GM21528 (cell line): ENCODE results near the gene DSC3.
"Not testable (repeated sequence)": the region's sequence is repeated elsewhere in the genome, so short reads cannot be mapped to it uniquely, and the experiment has no call there.

Source experiments
- ATAC-seq: cut with Tn5 transposase; IDR thresholded peaks from one replicate; pipeline ENCODE4 v1.9.1; 2021; ENCODE audit warnings: mild to moderate bottlenecking, moderate library complexity; ENCODE audit not compliant: unreplicated experiment, low FRiP score

Gene DSC3

DNA sequence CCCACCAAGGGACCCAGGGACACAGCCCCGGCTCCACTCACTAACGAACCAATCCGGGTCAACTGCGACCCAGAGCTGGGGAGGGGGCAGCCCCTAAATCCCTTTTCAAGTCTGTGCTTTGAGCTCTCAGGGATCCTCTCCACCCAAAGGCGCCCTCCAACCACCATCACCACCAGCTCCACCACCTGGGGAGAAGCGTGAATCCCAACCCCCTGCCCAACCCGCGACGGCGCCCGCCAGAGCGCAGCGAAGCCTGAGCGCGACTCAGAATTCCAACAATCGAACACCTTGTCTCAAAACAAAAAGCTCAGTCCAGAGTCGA is 497 bp downstream of the DSC3 start:
- ATAC-seq, result no peak

DNA sequence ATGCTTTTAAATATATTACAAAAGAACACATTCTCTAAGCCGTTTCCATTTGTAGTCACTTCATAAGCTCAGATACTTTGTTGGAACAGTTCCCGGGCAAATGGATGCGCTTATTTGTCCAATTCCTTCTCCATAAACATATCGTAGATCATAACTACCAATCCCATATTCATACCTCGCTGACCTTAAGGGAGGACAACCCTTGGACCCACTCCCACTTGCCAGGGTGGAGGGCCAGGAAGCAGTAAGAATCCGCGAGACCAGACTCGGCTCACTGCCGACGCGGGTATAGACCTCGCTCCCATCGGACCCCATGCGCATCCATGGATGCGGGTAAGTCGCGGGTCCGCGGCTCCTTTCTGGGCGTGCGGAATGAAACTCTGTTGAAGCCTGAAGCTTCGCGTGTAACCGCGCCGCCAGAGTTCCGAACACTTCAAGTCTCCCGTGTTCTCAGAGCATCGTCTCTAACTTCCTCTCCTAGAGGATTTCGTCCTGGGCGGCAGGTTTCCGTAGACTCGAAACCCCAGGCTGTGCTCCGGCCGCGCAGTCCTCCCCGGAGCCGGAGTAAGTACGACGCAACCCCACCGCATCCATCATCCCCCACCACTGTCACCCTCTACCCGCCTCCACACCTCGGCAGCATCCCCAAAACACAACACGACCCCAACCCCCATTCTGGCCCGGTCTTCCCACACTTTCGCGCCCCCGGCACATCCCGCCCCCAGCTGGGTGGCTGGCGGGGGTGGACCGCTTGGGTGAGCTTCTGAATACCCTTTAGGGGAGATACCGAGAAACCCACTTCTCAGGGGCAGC is 1.1 kb downstream of the DSC3 start:
- ATAC-seq, result no peak

DNA sequence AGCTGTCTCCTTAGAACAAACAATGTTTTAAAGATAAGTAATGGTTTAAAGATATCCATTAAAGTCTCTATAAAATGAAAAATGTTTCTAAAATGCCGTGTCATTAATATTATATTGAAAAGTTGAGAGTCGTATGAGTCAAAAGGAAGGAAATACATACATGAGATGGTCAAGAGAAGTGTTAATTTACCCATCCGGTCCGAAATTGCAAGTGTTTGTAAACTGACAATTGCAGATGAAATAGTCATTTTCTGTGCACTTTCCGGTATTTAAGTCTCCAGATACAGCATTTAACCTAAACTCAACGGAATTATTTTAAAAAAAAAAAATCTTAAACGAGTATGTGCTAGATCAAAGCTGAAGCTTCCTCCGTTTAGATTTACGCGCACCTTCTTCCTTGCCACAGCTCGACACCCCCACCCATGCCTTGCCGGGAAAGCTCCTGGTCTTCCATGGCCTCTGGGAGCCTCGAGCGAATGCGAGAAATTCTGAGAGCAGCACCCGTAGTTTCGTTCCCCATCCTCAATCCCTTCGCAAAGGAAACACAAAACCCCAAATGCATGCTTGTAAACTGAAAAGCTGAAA is 1.8 kb downstream of the DSC3 start:
- no peak for ATAC-seq

DNA sequence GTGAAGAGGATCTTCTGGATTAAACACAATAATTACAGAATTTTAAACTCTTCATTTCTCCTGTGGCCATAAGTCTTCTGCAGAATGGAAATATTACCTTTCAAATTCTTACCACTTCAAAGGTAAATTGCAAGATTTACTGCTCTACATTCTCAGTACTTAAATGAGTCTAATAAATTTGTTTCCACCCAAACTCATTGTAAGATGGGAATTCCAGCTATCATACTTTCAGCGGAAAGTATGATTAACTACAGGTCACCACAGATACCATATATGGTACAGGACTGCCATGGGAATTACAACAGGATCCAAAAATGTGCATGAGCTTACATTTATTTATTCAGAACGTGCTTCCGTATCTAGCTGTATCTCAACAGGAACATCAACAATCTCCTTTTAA is 3.1 kb downstream of the DSC3 start:
- no peak for ATAC-seq

DNA sequence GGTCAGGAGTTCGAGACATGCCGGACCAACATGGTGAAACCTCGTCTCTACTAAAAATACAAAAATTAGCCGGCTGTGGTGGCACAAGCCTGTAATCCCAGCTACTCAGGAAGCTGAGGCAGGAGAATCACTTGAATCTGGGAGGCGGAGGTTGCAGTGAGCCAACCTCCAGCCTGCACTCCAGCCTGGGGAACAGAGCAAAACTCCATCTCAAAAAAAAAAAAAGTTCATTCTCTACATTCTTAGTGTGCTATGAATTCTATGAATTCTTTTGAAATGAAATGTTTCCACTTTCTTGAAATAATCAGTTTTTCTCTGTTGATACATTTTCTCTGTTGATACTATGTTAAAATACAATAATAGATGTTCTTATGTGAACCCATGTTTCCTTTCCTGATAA is 4.9 kb downstream of the DSC3 start:
- ATAC-seq, result not testable (repeated sequence)

DNA sequence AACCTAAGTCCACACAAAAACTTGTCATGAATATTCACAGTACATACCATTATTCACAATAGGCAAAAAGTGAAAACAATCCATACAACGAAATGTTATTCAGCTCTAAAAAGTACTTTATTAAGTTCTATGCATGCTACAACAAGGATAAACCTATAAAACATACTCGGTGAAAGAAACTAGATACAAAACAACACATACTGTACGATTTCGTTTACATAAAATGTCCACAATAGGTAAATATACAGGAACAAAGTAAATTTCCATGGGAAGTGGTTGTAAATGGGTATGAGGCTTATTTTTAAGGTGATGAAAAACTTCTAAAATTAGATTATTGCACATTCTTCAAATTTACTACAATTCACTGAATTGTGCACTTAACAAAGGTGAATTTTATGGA is 8.0 kb downstream of the DSC3 start:
- no peak for ATAC-seq

DNA sequence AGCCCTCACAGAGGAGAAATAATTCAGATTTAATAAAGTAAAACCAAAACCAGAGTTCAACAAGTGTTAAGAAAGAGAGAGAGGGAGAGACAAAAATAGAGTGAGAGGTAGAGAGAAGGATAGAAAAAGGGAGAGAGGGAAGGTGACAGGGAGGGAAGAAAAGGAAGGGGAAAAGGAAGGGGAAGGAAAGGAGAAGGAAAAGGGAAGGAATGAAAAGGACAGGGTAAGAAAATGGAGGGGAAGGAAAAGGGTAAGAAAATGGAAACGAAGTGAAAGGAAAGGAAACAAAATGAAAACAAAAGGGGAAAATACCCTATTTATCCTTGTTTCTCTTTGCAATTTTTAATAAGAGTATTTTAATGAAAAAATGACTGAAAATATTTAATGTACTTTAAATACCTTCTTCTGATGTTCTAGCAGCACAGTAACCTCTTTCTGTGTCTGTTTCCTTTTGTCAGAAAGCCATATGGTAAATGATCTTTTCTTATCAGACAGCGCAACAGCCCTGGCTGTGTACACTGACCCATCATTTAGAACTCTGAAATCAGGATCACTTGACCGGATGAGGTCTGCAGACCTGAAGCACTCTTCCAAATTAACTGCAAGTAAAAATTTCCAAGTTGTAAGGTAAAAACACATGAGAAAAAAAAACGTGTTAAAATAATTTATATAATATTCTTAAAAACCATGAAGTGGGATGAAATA is 11.8 kb downstream of the DSC3 start:
- no peak for ATAC-seq

DNA sequence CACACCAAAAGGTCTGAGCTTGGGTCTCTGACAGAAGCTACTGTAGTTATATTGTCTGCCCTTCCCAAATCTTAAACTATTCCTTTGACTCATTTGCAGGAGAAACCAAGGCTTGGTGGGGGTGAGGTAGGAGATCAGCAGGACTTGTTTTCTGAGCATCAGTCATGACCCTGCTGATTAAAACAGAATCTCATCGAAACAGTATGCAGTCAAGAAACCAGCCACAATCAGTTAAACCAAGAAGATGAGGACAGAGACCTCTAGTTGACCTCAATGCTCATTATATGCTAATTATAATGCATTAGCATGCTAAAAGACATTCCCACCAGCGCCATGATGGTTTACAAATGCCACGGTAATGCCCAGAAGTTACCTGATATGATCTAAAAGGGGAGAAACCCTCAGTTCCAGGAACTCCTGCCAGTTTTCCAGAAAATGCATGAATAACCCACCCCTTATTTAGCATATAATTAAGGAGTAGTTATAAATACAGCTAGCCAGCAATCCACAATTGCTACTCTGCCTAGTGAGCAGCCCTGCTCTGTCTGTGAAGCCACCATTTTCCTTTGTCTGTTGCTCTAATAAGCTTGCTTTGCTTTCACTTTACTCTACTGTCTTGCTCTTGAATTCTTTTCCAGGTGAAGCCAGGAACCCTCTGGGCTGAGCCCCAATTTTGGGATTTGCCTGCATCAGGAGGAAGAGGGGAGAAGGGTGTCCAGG is 26.7 kb downstream of the DSC3 start:
- no peak for ATAC-seq

DNA sequence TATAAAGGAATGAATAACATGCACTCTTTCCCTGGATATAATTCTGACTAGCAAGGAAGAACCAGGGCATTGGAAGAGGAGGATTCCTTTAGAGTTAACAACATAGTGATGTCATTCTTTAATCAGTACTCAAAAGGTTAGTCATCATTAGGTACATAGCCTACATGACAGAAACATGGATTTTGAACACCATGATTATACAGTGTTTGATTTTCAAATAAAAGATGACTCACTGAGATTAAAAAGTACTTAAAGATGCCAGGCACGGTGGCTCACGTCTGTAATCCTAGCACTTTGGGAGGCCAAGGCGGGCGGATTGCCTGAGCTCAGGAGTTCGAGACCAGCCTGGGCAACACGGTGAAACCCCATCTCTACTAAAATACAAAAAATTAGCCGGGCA is 31.1 kb downstream of the DSC3 start:
- not testable (repeated sequence) for ATAC-seq

DNA sequence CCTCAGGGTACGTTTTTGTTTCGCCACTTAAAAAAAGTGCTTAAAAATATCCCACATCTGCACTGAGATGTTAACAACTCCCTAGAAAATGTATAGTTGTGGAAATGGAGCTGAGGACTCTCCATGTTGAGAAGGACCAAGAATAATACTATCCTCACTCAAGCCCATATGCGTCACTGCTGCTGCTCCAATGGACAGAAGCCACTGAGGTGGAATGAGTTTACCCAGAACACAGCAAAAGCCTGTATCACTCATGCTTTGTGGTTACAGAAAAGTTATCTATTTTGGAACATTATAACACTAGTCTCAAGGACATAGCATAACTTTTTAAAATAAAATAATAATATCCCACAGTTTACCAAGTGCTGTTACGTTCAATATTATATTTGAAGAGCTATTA is 31.9 kb downstream of the DSC3 start:
- no peak for ATAC-seq

DNA sequence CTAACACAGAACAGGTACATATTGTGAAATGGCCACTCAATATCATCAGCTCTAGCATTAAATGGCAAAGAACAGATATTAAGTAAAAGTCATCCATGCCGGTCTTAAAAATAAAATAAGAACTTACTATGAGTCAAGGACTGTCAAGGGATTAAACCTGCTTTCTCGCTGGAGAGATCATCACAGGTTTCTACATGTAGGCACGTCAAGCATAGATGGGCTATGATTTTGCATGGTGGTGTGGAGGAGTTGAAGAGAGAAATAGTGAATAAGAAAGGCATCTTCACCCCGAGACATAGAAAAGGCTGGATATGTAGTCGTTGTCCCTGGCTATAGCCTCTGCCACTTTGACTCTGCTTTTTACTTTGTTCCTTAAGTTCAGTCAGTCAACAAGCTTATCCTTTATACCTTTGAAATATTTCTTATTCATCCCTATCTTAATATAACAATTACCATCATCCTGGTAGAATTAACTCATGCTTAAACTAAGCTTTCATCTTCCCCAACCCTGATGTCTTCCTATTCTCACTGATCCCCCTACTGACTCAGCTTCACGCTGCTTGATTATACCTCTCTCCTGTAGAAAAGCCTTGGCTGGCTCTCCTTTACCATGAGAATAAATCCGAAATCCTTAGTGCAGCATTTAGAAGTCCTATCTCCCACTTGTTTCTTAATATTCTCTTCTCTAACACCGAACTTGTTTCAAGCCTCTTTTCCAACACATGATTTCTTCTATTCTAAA is 42.5 kb downstream of the DSC3 start:
- ATAC-seq, result no peak

DNA sequence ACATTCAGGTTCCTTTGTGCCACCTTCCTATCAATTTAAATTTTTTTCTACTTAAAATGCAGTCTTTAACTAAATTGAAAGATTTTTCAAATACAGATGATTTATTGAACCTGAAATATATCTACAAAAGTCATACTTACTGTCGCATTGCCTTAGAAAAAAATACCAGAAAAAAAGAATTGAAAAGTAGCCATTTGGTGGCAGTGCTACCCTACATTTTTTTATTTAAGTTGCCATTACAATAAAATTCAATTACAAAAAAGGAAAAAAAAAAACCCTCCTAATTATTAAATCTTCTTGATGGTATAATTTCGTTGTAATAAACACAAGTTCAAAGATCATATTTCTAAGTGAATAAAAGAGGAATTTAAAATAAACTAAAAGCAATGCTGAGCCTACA is 43.4 kb downstream of the DSC3 start:
- no peak for ATAC-seq

DNA sequence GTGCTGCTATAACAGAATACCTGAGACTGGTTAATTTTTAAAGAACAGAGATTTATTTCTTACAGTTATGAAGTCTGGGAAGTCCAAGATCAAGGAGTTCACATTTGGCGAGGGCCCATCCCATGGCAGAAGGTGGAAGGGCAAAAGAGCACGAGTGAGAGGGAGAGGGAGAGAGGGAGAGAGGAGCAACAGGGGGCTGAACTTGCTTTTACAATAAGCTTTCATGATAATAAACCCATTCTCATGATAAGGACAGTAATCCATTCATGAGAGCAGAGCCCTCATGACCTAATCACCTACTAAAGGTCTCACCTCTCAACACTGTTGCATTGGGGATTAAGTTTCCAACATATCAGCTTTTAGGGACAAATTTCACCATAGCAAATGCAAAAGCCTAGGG is 45.3 kb downstream of the DSC3 start:
- ATAC-seq, result no peak

DNA sequence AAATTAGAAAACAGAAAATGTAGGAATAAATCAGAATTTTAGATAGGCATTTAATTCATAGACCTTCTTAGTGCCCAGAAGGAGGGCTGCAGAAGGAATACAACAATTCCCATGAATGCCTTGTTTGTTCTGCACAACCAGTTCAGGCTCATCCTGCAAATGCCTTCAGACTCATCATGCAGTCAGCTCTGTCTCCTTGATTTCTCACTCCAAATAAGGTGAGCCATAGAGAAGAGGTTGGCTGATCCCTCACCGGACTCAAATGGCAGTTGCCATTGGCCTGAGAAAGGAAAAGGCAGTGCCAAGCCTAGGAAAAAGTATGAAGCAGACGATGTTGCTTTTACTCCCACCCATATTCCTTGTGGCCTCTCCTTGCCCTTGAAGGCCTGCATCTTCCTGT is 50.3 kb downstream of the DSC3 start:
- no peak for ATAC-seq

DNA sequence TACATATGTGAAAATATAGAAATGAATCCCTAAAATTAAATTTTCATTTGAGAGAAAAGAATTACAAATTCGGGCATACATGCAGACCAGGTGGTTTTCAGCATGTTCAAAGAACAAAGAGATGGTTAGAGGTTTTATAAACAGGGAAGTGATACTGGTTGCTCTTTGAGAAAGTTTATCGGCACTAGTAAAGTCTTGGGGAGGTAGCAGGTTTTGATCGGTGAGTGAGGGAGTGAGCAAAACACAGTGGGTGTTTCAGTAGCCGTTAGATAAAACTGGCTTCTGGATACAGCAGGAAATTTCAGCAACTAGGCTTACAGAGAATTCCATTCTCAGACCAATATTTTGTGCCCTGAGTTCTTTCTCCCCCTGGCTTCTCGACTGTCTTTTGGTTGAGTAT is 51.1 kb downstream of the DSC3 start:
- ATAC-seq, result no peak

DNA sequence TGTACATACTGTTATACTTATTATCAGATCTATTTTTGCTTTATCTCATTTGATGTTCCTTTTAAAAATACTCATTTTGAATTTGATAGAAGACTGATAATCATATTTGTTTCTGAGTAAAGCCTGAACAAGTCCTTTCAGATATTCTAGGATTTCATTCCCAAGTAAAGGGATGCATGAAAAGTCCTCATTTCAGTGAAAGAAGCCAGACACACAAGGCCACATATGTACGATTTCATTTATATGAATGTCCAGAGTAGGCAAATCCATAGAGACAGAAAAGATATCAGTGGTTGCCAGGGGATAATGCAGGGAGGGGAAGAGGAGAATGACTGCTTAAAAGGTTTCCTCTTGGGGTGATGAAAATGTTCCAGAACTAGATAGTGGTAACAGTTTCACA is 53.4 kb downstream of the DSC3 start:
- no peak for ATAC-seq

DNA sequence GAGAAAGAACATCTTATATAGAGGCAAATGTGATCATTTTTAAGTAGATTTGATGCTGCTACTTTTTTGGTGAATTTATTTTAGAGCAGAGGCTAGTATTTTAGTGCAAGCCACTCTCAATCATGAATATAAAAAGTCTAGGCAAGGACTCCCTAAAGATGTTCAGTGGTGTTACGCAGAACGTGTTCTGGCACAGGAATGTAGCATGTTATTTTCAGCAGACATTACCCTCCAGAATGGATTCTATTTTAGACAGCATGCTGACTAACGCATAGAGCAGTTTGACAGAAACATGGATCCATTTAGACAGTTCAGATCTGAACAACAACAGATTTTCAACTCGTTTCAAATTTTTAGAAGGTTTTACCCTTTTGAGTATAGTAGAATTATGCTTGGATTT is 54.1 kb downstream of the DSC3 start:
- ATAC-seq, result no peak

DNA sequence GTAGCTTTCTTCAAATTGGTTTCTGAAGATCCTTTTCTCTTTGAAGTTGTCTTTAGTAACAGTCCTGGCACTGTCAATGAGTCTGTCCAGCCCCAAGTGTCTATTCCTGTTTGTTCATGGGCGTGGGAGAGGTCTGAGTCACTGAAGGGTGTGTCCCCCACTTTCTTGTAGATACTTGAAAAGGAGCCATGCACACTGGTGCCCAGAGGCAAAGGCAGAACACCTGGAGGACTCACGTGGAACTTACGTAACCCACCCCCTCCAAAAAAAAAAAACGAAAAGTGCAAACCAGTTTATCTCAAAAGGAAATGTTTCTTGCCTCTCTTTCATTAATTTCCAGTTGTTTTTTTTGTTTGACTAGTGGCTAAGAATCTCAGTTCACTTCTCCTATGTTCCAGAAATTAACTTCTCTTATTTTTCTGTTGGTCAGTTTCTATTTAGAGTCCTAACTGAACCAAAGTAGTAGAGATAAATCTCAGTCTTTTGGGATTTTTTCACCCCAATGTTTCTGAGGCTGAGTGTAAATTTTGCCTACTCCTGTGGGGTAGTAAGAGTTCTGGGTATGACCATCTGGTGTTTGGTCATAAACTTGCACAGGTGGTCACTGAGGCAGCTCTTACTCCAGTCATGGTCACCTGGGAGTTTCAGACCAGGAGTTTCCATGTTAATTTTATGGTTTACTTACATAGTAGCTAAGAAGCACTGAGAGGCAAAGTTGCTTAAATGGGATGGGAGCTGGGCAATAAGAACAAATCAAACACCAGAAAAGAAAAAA is 54.9 kb downstream of the DSC3 start:
- ATAC-seq, result no peak

DNA sequence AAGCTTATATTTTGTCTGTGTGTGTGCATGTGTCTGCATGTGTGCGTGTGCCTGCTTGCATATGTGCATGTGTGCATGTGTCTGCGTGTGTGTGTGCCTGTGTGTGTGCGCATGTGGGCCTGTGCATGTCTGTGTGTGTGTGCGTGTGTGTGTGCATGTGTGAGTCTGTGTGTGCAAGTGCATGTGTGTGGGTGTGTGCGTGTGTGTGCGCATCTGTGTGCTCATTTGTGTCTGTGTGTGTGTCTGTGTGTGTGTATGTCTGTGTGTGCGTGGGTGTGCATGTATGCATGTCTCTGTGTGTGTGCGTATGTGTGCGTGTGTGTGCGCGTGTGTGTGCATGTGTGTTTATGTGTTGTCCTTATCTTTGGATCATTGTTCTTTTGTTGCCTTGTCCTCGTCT is 56.8 kb downstream of the DSC3 start:
- ATAC-seq, result no peak
